Endothelial cell of umbilical vein (primary cell): ENCODE measurements around the gene DCUN1D2. TPM values are rescaled to one million over a fixed set of nuclear protein-coding genes. Genes with fewer than 3 reads are reported as not detected.

Experiments used
- BruUV-seq: library from RNA; stranded (reverse); fragments of 400-500 nt; replicated peaks from 2 replicates; lab custom pipeline; 2021; lab: Mats Ljungman, UMichigan
- CTCF ChIA-PET: fragments of 300-600, 350-600 bp; sonication (Branson Sonifier 250); formaldehyde crosslinking; loops from one replicate; lab custom pipeline; 2021; ENCODE audit warnings: antibody characterized with exemption, inconsistent platforms; lab: Charles Lee
- POLR2A ChIA-PET: fragments of 300-600, 350-600 bp; sonication (Branson Sonifier 250); formaldehyde crosslinking; loops from one replicate; lab custom pipeline; 2021; ENCODE audit warnings: antibody characterized with exemption, inconsistent platforms; lab: Charles Lee
- DNase-seq: peaks from one replicate; pipeline ENCODE4 v3.0.0-alpha.2; 2011; ENCODE audit warnings: low read depth, low spot score
- FAIRE-seq: peaks from 2 replicates; lab custom pipeline; 2011; peaks lifted over from hg19 to GRCh38; lab: Jason Lieb, UNC
- H2AFZ ChIP-seq: 2 replicates; pipeline ENCODE4 v1.6.0; 2012; ENCODE audit warnings: low read depth, low read length, control low read depth, inconsistent platforms
- H3K27ac ChIP-seq: 2 replicates; pipeline ENCODE4 v1.5.1; 2011; ENCODE audit warnings: low read depth, mild to moderate bottlenecking, control low read depth, low read length, moderate library complexity; ENCODE audit not compliant: insufficient read depth
- H3K27me3 ChIP-seq, 2 experiments: 2 replicates each; pipeline versions ENCODE4 v1.6.0 to v1.6.1; 2011; ENCODE audit warnings: low read length in 2 of 2, mixed read lengths in 1 of 2; ENCODE audit not compliant: control insufficient read depth in 2 of 2, insufficient read depth in 2 of 2
- H3K36me3 ChIP-seq, 2 experiments: 2 replicates in 1 of 2; 3 replicates in 1 of 2; pipeline ENCODE4 v1.5.1; 2011; ENCODE audit warnings: low read length in 2 of 2, mild to moderate bottlenecking in 1 of 2, moderate library complexity in 1 of 2; ENCODE audit not compliant: control insufficient read depth in 2 of 2, insufficient read depth in 2 of 2; ENCODE audit errors: extremely low read depth in 1 of 2
- H3K4me1 ChIP-seq: 3 replicates; pipeline ENCODE4 v1.5.1; 2011; ENCODE audit warnings: mild to moderate bottlenecking, low read length; ENCODE audit not compliant: control insufficient read depth, insufficient read depth; ENCODE audit errors: extremely low read depth
- H3K4me2 ChIP-seq: 2 replicates; pipeline ENCODE4 v1.6.1; 2011; ENCODE audit warnings: low read length, control low read depth, mixed read lengths; ENCODE audit not compliant: insufficient read depth
- H3K4me3 ChIP-seq, 3 experiments: fragments of 200-600 bp in 1 of 3; sonication (generic), shearing (Covaris generic) in 1 of 3; replicated peaks in 1 of 3; 2 replicates each; pipeline ENCODE4 v1.5.1; 2011 to 2016; ENCODE audit warnings: control low read depth in 3 of 3, low read length in 3 of 3, mild to moderate bottlenecking in 2 of 3, inconsistent platforms in 1 of 3, low read depth in 1 of 3, moderate library complexity in 1 of 3; ENCODE audit not compliant: insufficient read depth in 1 of 3
- H3K79me2 ChIP-seq: 2 replicates; pipeline ENCODE4 v1.6.0; 2012; ENCODE audit warnings: low read length, inconsistent platforms; ENCODE audit not compliant: control insufficient read depth, insufficient read depth
- H3K9ac ChIP-seq: replicated peaks from 2 replicates; pipeline ENCODE3; 2011; ENCODE audit warnings: low read length, control low read depth; ENCODE audit not compliant: insufficient read depth; ENCODE audit errors: extremely low read depth
- H3K9me1 ChIP-seq: replicated peaks from 3 replicates; pipeline ENCODE4 v1.6.0; 2011; ENCODE audit warnings: mild to moderate bottlenecking, low read length; ENCODE audit not compliant: control insufficient read depth, insufficient read depth; ENCODE audit errors: extremely low read depth
- H3K9me3 ChIP-seq: replicated peaks from 2 replicates; pipeline ENCODE4 v1.5.1; 2012; ENCODE audit warnings: low read length, inconsistent platforms; ENCODE audit not compliant: control insufficient read depth, insufficient read depth
- H4K20me1 ChIP-seq: replicated peaks from 2 replicates; pipeline ENCODE3; 2011; ENCODE audit warnings: mild to moderate bottlenecking, low read length; ENCODE audit not compliant: control insufficient read depth, insufficient read depth; ENCODE audit errors: extremely low read depth
- EZH2 ChIP-seq: IDR thresholded peaks from 2 replicates; pipeline ENCODE4 v1.6.1; 2012; ENCODE audit warnings: borderline replicate concordance, low read depth, mild to moderate bottlenecking, moderate library complexity, low read length, inconsistent platforms; ENCODE audit not compliant: severe bottlenecking
- FOS ChIP-seq: IDR thresholded peaks from 2 replicates; pipeline ENCODE4 v1.6.1; 2011; ENCODE audit warnings: mild to moderate bottlenecking, low read length, moderate library complexity, borderline replicate concordance; ENCODE audit not compliant: insufficient read depth
- GATA2 ChIP-seq: IDR thresholded peaks from 2 replicates; pipeline ENCODE4 v1.7.0; 2011; ENCODE audit warnings: low read depth, mild to moderate bottlenecking, moderate library complexity, mixed read lengths, low read length; ENCODE audit not compliant: insufficient read length, insufficient read depth
- JUN ChIP-seq: IDR thresholded peaks from 2 replicates; pipeline ENCODE4 v1.6.1; 2011; ENCODE audit warnings: borderline replicate concordance, low read depth; ENCODE audit not compliant: insufficient read length, insufficient read depth
- MYC ChIP-seq: IDR thresholded peaks from one replicate; pipeline ENCODE4 v1.6.1; 2011; ENCODE audit warnings: mild to moderate bottlenecking, low read depth, low read length
- POLR2A ChIP-seq: IDR thresholded peaks from 2 replicates; pipeline ENCODE4 v1.6.1; 2012; ENCODE audit warnings: low read depth, mild to moderate bottlenecking, control low read depth, low read length
- POLR2AphosphoS5 ChIP-seq: IDR thresholded peaks from 2 replicates; pipeline ENCODE4 v1.6.1; 2012; ENCODE audit warnings: low read depth, mild to moderate bottlenecking, control low read depth, low read length, moderate library complexity; ENCODE audit not compliant: insufficient read depth
- dilution Hi-C: fragments of 300-500 bp; cut with MboI; formaldehyde crosslinking; loops from one replicate; pipeline ENCODE4 v1.15.0; 2019; ENCODE audit warnings: low sequenced_read_pairs; ENCODE audit not compliant: extremely low pct_ligation_motif_present
- intact Hi-C: fragments of 100-400 bp; cut with micrococcal nuclease; formaldehyde crosslinking; loops from one replicate; pipeline ENCODE4 v1.10.0; 2022
- polyA plus RNA-seq, 4 experiments: library from polyadenylated mRNA; depleted of rRNA in 3 of 4; stranded (reverse) in 3 of 4; unstranded in 1 of 4; fragments of >200 nt; gene quantifications; 2 replicates each; pipeline versions ENCODE4 v1.2.1 to v1.2.3, GENCODE V29; 2011 to 2012; ENCODE audit warnings: missing spikeins in 1 of 4
- total RNA-seq: library from RNA; stranded (reverse); gene quantifications from 2 replicates; pipeline ENCODE4 v1.2.3, GENCODE V29; 2021
- TF ChIP-seq, protein P1 (sequence below), 2 donors: IDR thresholded peaks; 1 replicate in 1 of 2; 2 replicates in 1 of 2; pipeline ENCODE4 v1.5.1; 2011; ENCODE audit warnings: low read length in 2 of 2, mild to moderate bottlenecking in 2 of 2, moderate library complexity in 2 of 2, control low read depth in 1 of 2, inconsistent platforms in 1 of 2, low read depth in 1 of 2; ENCODE audit not compliant: insufficient read depth in 1 of 2; ENCODE audit errors: extremely low read depth in 1 of 2
- TF ChIP-seq, protein P2 (sequence below): IDR thresholded peaks from 2 replicates; pipeline ENCODE4 v1.6.1; 2011; ENCODE audit not compliant: insufficient read depth, insufficient read length

Gene DCUN1D2
- total and polyA plus RNA-seq, 2 donors (not counting 3 experiments of a cell fraction or from before 2014, with no cell fraction given) = 10.5 to 24.9 TPM

GRCh38 chr13:113442985-113443362 is 47.5 kb downstream of the DCUN1D2 start:
- TF ChIP-seq EZH2 (no peak), POLR2AphosphoS5 (no peak), POLR2A (no peak), JUN (no peak), FOS (no peak), GATA2 (no peak), MYC (no peak)
- TF ChIP-seq, protein P1, sequence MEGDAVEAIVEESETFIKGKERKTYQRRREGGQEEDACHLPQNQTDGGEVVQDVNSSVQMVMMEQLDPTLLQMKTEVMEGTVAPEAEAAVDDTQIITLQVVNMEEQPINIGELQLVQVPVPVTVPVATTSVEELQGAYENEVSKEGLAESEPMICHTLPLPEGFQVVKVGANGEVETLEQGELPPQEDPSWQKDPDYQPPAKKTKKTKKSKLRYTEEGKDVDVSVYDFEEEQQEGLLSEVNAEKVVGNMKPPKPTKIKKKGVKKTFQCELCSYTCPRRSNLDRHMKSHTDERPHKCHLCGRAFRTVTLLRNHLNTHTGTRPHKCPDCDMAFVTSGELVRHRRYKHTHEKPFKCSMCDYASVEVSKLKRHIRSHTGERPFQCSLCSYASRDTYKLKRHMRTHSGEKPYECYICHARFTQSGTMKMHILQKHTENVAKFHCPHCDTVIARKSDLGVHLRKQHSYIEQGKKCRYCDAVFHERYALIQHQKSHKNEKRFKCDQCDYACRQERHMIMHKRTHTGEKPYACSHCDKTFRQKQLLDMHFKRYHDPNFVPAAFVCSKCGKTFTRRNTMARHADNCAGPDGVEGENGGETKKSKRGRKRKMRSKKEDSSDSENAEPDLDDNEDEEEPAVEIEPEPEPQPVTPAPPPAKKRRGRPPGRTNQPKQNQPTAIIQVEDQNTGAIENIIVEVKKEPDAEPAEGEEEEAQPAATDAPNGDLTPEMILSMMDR (IDR thresholded peaks at IDR 0.05; ENCODE audit: extremely low read depth in 1 of 2, insufficient read depth in 1 of 2, low read depth in 1 of 2, low read length in 2 of 2) = no peak
- TF ChIP-seq, protein P2, sequence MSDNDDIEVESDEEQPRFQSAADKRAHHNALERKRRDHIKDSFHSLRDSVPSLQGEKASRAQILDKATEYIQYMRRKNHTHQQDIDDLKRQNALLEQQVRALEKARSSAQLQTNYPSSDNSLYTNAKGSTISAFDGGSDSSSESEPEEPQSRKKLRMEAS = no peak
- Histone ChIP-seq H2AFZ (no peak overlapping the region), H3K27me3 (no peaks in the 10 kb centered on the region), H3K9ac (no peak overlapping the region), H3K36me3 (no peaks in the 10 kb centered on the region), H3K9me3 (no peaks in the 10 kb centered on the region), H3K4me3 (no peak overlapping the region), H4K20me1 (no peaks in the 10 kb centered on the region), H3K4me1 (no peaks in the 10 kb centered on the region), H3K4me2 (no peak overlapping the region), H3K27ac (no peak overlapping the region), H3K79me2 (no peaks in the 10 kb centered on the region), H3K9me1 (no peaks in the 10 kb centered on the region)
- FAIRE-seq (no peak), DNase-seq (no peak)
- ChIA-PET POLR2A (no interaction called here), CTCF (no interaction called here)
- intact Hi-C loops = no loop called here
- BruUV-seq = no TSS peak
- dilution Hi-C loops = no loop called here
